ENCODE measurements around the gene PRSS58.

Gene PRSS58

GRCh38 chr7:142298627-142299026, 40.8 kb upstream of the PRSS58 start:
- no peak for TF ChIP-seq CTCF (conservative IDR thresholded peaks at IDR 0.05; ENCODE audit: low read length)
- no peak for DNase-seq (ENCODE audit: low read depth)
- H3K4me3 ChIP-seq (ENCODE audit: low read length): no peak overlapping the region

GRCh38 chr7:142298009-142298408, 40.2 kb upstream of the PRSS58 start:
- DNase-seq (ENCODE audit: low read depth): no peak

GRCh38 chr7:142280263-142280662, 22.4 kb upstream of the PRSS58 start:
- no peak for DNase-seq (ENCODE audit: low read depth)
- TF ChIP-seq CTCF (conservative IDR thresholded peaks at IDR 0.05; ENCODE audit: low read length): no peak
- no peak overlapping the region for H3K4me3 ChIP-seq (ENCODE audit: low read length)

More at GRCh38 chr7:142298009-142298408, 40.2 kb upstream of the PRSS58 start:
- no peak for TF ChIP-seq CTCF (conservative IDR thresholded peaks at IDR 0.05; ENCODE audit: low read length)
- H3K4me3 ChIP-seq (ENCODE audit: low read length): no peak overlapping the region

GRCh38 chr7:142279601-142280000, 21.7 kb upstream of the PRSS58 start:
- no peak for DNase-seq (ENCODE audit: low read depth)
- no peak overlapping the region for H3K4me3 ChIP-seq (ENCODE audit: low read length)
- TF ChIP-seq CTCF (conservative IDR thresholded peaks at IDR 0.05; ENCODE audit: low read length): no peak

GRCh38 chr7:142275028-142275427, 17.2 kb upstream of the PRSS58 start:
- TF ChIP-seq CTCF (conservative IDR thresholded peaks at IDR 0.05; ENCODE audit: low read length): no peak
- no peak overlapping the region for H3K4me3 ChIP-seq (ENCODE audit: low read length)
- no peak for DNase-seq (ENCODE audit: low read depth)

- no peak for TF ChIP-seq CTCF (conservative IDR thresholded peaks at IDR 0.05; ENCODE audit: low read length)
- no peak for DNase-seq (ENCODE audit: low read depth)
- H3K4me3 ChIP-seq (ENCODE audit: low read length): no peak overlapping the region
Measured at GRCh38 chr7:142272841-142273240, 15.0 kb upstream of the PRSS58 start.

GRCh38 chr7:142263598-142264380, 5.9 kb upstream of the PRSS58 start:
- DNase-seq (ENCODE audit: low read depth): no peak
- H3K4me3 ChIP-seq (ENCODE audit: low read length): no peak overlapping the region
- no peak for TF ChIP-seq CTCF (conservative IDR thresholded peaks at IDR 0.05; ENCODE audit: low read length)

Measured in AG10803 (cell line).